Activated T-helper 2 cell treated with anti-CD3 and anti-CD28 coated beads, Interferon-gamma antibody, Interleukin-2, Interleukin-4, amounts not matched to agents 10 μg/mL and 5 μg/mL and 100 μg/mL, durations not matched to agents 14 hours and 24 hours and 36 hours (primary cell): ENCODE measurements around the gene PIBF1. TPM values are rescaled to one million over a fixed set of nuclear protein-coding genes. Genes with fewer than 3 reads are reported as not detected.
A peak's percentile ranks its signal among the peaks of the same experiment; 100 is the strongest.
"Not testable (repeated sequence)": the region's sequence is repeated elsewhere in the genome, so short reads cannot be mapped to it uniquely, and the experiment has no call there.

Experiments
- DNase-seq: peaks from one replicate; pipeline ENCODE4 v3.0.0; 2021; ENCODE audit warnings: low spot score
- H3K27ac Mint-ChIP-seq: one replicate; pipeline ENCODE4 v1.8.0; 2021; ENCODE audit warnings: mixed read lengths
- H3K27me3 Mint-ChIP-seq: one replicate; pipeline ENCODE4 v1.8.0; 2021; ENCODE audit warnings: low read depth, mixed read lengths
- H3K36me3 Mint-ChIP-seq: one replicate; pipeline ENCODE4 v1.8.0; 2021; ENCODE audit warnings: low read depth, mixed read lengths
- H3K4me1 Mint-ChIP-seq: one replicate; pipeline ENCODE4 v1.8.0; 2021; ENCODE audit warnings: low read depth, mixed read lengths
- H3K4me3 Mint-ChIP-seq: one replicate; pipeline ENCODE4 v1.8.0; 2021; ENCODE audit warnings: low read depth, mild to moderate bottlenecking, moderate library complexity, mixed read lengths
- H3K9me3 Mint-ChIP-seq: one replicate; pipeline ENCODE4 v1.8.0; 2021; ENCODE audit warnings: mixed read lengths
- intact Hi-C: fragments of 100-400 bp; cut with micrococcal nuclease; formaldehyde crosslinking; loops from one replicate; pipeline ENCODE4 v1.15.1; 2023
- total RNA-seq: library from RNA; stranded (reverse); gene quantifications from 2 replicates; pipeline ENCODE4 v1.2.3, GENCODE V29; 2022

Gene PIBF1
- total RNA-seq, 1 donor from 2014 or later, result 22.1 TPM

DNA sequence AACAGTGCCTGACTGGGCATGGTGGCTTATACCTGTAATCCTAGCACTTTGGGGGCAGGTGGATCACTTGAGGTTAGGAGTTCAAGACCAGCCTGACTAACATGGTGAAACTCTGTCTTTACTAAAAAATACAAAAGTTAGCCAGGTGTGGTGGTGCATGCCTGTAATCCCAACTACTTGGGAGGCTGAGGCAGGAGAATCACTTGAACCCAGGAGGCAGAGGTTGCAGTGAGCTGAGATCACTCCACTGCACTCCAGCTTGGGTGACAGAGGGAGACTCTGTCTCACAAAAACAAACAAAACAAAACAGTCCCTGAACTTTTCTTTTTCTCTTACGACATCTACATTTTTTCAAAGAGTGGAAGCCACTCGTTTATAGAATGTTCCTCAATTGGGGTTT lies 266.7 kb downstream of the PIBF1 start:
- H3K36me3 Mint-ChIP-seq, result not testable (repeated sequence)

DNA sequence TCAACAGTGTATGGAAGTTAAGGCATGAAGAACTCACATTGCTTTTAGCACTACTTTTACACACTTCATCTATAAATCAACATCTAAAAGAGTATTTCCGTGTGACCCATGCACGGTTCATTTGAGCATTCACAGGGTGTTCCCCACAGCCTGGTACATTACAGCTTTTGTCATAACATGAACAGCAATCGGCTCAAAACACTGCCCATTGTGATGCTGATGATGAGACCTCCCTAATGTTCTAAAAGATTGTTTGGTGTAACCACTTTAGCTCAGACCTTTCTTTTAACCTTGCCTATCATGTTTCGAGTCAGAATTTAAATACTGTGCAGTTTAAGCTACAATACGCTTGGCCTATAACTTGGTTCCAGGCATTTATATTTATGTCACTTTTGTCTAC lies 272.8 kb downstream of the PIBF1 start:
- Mint-ChIP-seq H3K9me3 (no peaks in the 10 kb centered on the region), H3K27ac (no peak overlapping the region), H3K27me3 (peaks cover 41% of the 10 kb centered on the region), H3K4me1 (peaks cover 7% of the 10 kb centered on the region), H3K36me3 (no peaks in the 10 kb centered on the region), H3K4me3 (no peak overlapping the region)
- DNase-seq, result no peak
- intact Hi-C loops, result loop anchor here (5.0 kb wide), 4 partner anchors 168 to 1078 kb away; partner anchors contain the start of genes BORA, KLF12 and MZT1

More for the DNA sequence above, 266.7 kb downstream of the PIBF1 start:
- DNase-seq, H3K27me3 Mint-ChIP-seq, H3K4me1 Mint-ChIP-seq, intact Hi-C loops, H3K9me3 Mint-ChIP-seq, H3K4me3 Mint-ChIP-seq, H3K27ac Mint-ChIP-seq: not testable (repeated sequence)

GRCh38 chr13:73055813-73056564 lies 274.1 kb downstream of the PIBF1 start:
- intact Hi-C loops, result loop anchor here (5.0 kb wide), 4 partner anchors 166 to 1076 kb away; partner anchors contain the start of genes BORA, KLF12 and MZT1
- no peaks in the 10 kb centered on the region for H3K36me3 Mint-ChIP-seq

GRCh38 chr13:73056565-73056962 lies 274.6 kb downstream of the PIBF1 start:
- Mint-ChIP-seq H3K36me3 (no peaks in the 10 kb centered on the region), H3K27me3 (peaks cover 56% of the 10 kb centered on the region), H3K27ac (no peak overlapping the region), H3K4me3 (no peak overlapping the region), H3K9me3 (no peaks in the 10 kb centered on the region), H3K4me1 (peaks cover 12% of the 10 kb centered on the region)
- intact Hi-C loops, result loop anchor here (5.0 kb wide), 4 partner anchors 166 to 1076 kb away; partner anchors contain the start of genes BORA, KLF12 and MZT1
- no peak for DNase-seq

More at GRCh38 chr13:73055813-73056564, 274.1 kb downstream of the PIBF1 start:
- Mint-ChIP-seq H3K4me1 (peaks cover 12% of the 10 kb centered on the region), H3K27me3 (peaks cover 53% of the 10 kb centered on the region), H3K27ac (no peak overlapping the region), H3K9me3 (no peaks in the 10 kb centered on the region), H3K4me3 (no peak overlapping the region)
- DNase-seq, result no peak

- peaks cover 6% of the 10 kb centered on the region for H3K36me3 Mint-ChIP-seq
- no peak overlapping the region for H3K27ac Mint-ChIP-seq
- H3K27me3 Mint-ChIP-seq, result peaks cover 64% of the 10 kb centered on the region
- no peak for DNase-seq
- H3K9me3 Mint-ChIP-seq, result no peaks in the 10 kb centered on the region
- intact Hi-C loops, result loop anchor here (2.0 to 5.0 kb wide), 5 partner anchors 165 to 1075 kb away; partner anchors contain the start of genes BORA, KLF12 and MZT1
- peaks cover 12% of the 10 kb centered on the region for H3K4me1 Mint-ChIP-seq
- no peak overlapping the region for H3K4me3 Mint-ChIP-seq
Measured at GRCh38 chr13:73057284-73058063, 275.5 kb downstream of the PIBF1 start.

GRCh38 chr13:73058064-73058313 lies 276.1 kb downstream of the PIBF1 start:
- H3K36me3 Mint-ChIP-seq, result peaks cover 6% of the 10 kb centered on the region
- no peaks in the 10 kb centered on the region for H3K9me3 Mint-ChIP-seq
- no peak overlapping the region for H3K27ac Mint-ChIP-seq
- H3K27me3 Mint-ChIP-seq, result peaks cover 63% of the 10 kb centered on the region
- H3K4me1 Mint-ChIP-seq, result peaks cover 12% of the 10 kb centered on the region
- DNase-seq, result no peak
- peak overlapping the region; percentile 80 for H3K4me3 Mint-ChIP-seq
- intact Hi-C loops, result loop anchor here (2.0 to 5.0 kb wide), 5 partner anchors 164 to 1074 kb away; partner anchors contain the start of genes BORA, KLF12 and MZT1

DNA sequence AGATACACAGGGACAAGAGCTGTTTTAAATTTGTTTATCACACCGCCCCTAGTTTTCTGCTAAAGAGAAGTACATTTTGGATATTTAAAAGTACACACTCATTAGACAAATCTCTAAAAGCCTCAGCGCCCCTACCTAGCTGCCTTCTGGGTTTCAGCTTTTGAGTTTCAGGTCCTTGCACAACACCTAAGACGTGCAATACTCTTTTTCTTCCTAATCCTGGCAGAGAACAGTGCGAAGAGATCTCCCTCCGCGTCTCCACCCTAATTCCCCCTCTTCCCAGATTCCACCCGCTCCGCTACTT lies 276.5 kb downstream of the PIBF1 start:
- no peak for DNase-seq
- Mint-ChIP-seq H3K4me3 (peak overlapping the region; percentile 80), H3K36me3 (peaks cover 6% of the 10 kb centered on the region), H3K4me1 (peaks cover 12% of the 10 kb centered on the region), H3K27ac (no peak overlapping the region), H3K27me3 (peaks cover 63% of the 10 kb centered on the region), H3K9me3 (no peaks in the 10 kb centered on the region)
- intact Hi-C loops, result loop anchor here (2.0 to 5.0 kb wide), 5 partner anchors 164 to 1074 kb away; partner anchors contain the start of genes BORA, KLF12 and MZT1

DNA sequence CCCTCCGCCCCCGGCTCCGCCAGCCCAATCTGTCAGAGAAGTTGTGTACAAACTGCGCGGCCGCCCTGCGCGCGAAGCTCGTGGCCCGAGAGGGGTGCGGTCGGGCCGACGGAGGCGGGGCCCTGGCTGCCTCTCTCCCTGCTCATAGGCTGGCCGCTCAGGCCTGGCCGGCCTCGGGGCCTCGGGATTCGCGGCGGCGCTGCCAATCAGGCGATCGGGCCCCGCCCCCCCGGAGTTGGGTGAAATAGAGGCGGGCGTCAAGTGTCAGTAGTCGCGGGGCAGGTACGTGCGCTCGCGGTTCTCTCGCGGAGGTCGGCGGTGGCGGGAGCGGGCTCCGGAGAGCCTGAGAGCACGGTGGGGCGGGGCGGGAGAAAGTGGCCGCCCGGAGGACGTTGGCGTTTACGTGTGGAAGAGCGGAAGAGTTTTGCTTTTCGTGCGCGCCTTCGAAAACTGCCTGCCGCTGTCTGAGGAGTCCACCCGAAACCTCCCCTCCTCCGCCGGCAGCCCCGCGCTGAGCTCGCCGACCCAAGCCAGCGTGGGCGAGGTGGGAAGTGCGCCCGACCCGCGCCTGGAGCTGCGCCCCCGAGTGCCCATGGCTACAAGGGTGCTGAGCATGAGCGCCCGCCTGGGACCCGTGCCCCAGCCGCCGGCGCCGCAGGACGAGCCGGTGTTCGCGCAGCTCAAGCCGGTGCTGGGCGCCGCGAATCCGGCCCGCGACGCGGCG lies 277.0 kb downstream of the PIBF1 start, which contains the start of gene KLF5:
TSS of gene KLF5 (plus strand) at position 270 of the 724 bp plus-strand sequence. CDS start at position 593, 323 bp downstream.
- no peaks in the 10 kb centered on the region for H3K9me3 Mint-ChIP-seq
- H3K36me3 Mint-ChIP-seq, result peaks cover 6% of the 10 kb centered on the region
- H3K4me3 Mint-ChIP-seq, result peak within 1 kb of the TSS; percentile 80
- peaks cover 12% of the 10 kb centered on the region for H3K4me1 Mint-ChIP-seq
- peak within 1 kb of the TSS; percentile 49 for H3K27ac Mint-ChIP-seq
- intact Hi-C loops, result loop anchor here (2.0 to 5.0 kb wide), 5 partner anchors 163 to 1073 kb away; partner anchors contain the start of genes BORA, KLF12 and MZT1
- DNase-seq, result peak; percentile 95
- H3K27me3 Mint-ChIP-seq, result peaks cover 63% of the 10 kb centered on the region

DNA sequence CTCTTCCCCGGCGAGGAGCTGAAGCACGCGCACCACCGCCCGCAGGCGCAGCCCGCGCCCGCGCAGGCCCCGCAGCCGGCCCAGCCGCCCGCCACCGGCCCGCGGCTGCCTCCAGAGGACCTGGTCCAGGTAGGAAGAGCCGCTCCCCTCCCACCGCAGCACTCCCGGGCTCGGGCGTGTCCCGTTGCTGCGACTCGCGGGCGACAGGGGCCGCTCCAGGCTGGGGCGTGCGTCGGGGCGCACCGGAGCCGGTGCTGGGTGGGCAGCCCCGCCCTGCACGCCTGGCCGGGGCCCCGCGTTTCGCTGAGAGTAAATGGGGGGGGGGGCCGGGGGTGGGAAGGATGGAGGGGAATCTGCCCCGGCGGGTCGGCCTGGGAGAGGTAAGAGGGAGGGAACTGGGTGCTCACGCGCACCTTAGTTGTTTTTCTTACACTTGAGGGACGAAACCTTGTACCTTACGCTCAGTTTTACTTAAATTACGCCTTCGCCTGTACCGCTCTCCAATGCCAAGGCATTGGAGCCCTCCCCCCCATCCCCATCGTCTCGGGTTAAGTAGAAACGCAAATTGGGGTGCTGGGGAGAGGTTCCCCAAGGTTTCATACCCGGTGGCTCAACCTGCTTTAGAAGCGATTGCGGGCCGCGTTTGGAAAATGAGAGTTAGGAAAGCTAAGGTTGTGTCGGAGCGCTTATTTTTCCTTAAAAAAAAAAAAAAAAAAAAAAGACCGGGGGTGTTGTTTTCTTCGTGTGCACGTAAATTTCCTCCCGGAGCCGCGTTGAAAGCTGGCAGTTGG lies 277.7 kb downstream of the PIBF1 start:
- Mint-ChIP-seq H3K9me3 (no peaks in the 10 kb centered on the region), H3K27me3 (peaks cover 60% of the 10 kb centered on the region), H3K27ac (no peak overlapping the region)

DNA sequence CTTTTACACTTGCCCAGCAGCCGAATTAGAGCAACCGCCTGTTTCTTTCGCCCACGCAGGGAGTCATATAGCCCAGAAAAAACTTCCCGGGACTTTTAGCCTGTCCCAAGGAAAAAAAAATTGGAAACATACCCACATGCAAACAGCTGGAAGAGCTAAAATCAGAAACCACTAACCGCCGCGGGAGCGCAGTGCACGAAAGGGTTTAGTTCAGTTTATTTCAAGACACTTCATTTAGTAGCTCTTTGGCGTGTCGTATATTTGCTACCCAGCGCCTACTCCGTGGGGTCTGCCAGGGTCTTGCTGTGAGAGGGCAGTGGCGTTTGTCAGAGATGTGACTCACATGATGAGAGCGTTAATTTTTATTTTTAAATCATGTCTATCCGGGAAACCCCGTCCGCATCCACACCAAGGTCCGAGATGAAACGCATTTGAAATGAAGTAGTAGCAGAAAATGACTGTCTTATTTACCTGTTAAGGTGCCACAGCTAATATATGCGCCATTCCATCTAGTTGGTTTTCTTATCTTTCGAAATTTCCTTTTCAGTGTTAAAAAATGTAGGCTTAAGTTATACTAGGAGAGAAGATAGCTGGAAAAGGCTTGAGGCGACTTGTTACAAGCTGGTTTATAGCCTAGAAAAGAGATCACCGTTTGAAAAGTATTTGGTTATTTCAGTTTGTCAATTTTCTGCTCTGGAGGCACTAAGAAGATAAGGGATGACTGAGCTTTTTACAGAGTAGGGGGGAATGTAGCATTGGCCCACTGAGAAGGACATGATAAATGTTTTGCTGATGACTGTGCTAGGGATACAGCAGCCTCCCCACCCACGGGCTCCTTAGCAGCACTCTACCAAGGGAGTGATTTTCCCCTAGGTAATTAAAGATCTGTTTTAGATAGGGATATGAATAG lies 278.6 kb downstream of the PIBF1 start:
- no peak for DNase-seq
- intact Hi-C loops, result no loop called here
- Mint-ChIP-seq H3K9me3 (no peaks in the 10 kb centered on the region), H3K36me3 (peaks cover 6% of the 10 kb centered on the region), H3K27me3 (peaks cover 55% of the 10 kb centered on the region), H3K4me1 (peaks cover 12% of the 10 kb centered on the region), H3K27ac (no peak overlapping the region), H3K4me3 (peak overlapping the region; percentile 72)

More for the DNA sequence above, 277.7 kb downstream of the PIBF1 start:
- Mint-ChIP-seq H3K36me3 (peaks cover 6% of the 10 kb centered on the region), H3K4me3 (peak overlapping the region; percentile 72), H3K4me1 (peaks cover 12% of the 10 kb centered on the region)
- peak; percentile 31 for DNase-seq
- intact Hi-C loops, result loop anchor here (2.0 to 5.0 kb wide), 5 partner anchors 163 to 1073 kb away; partner anchors contain the start of genes BORA, KLF12 and MZT1

DNA sequence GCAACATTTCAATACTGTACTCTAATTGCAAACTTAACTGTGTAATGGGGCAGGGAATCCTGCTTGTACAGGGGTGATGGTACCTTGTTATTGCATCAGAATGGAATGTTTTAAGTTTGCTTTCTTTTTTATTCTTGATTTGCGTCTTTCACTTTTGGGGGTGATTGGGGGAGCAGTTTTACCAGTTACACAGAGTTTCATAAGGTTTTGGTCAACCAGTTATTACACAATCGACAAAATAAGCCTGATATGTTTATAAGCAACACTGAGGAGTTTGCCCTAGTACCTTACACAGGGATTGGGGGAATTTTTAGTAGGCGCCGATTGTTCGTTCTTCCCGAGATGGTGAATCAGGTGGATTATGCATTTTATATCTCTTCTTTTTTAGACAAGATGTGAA lies 279.5 kb downstream of the PIBF1 start:
- no peak for DNase-seq
- Mint-ChIP-seq H3K36me3 (peaks cover 6% of the 10 kb centered on the region), H3K4me3 (no peak overlapping the region), H3K27ac (no peak overlapping the region), H3K27me3 (peaks cover 47% of the 10 kb centered on the region), H3K9me3 (no peaks in the 10 kb centered on the region), H3K4me1 (peaks cover 12% of the 10 kb centered on the region)
- intact Hi-C loops, result no loop called here
